Liver (tissue), 9 donors: ENCODE measurements around the gene LRRC19. TPM values are rescaled to one million over a fixed set of nuclear protein-coding genes. Genes with fewer than 3 reads are reported as not detected.

Experiments
- DNase-seq: peaks from one replicate; pipeline ENCODE4 v3.0.0-alpha.2; 2017; ENCODE audit warnings: low spot score
- H3K27ac ChIP-seq, 2 donors: one replicate each; pipeline ENCODE4 v1.7.0; 2013; ENCODE audit warnings: inconsistent platforms in 2 of 2, low read length in 2 of 2, control low read depth in 1 of 2, low read depth in 1 of 2, mild to moderate bottlenecking in 1 of 2
- H3K27me3 ChIP-seq, 4 donors: one replicate each; pipeline versions ENCODE4 v1.6.1 to v1.7.0; 2013; ENCODE audit warnings: low read length in 3 of 4, inconsistent platforms in 1 of 4, mild to moderate bottlenecking in 1 of 4, moderate library complexity in 1 of 4; ENCODE audit not compliant: control insufficient read depth in 4 of 4, insufficient read depth in 4 of 4
- H3K36me3 ChIP-seq, 4 donors: one replicate each; pipeline versions ENCODE4 v1.6.1 to v1.7.0; 2013; ENCODE audit warnings: low read length in 3 of 4, mild to moderate bottlenecking in 3 of 4, low read depth in 1 of 4, moderate library complexity in 1 of 4; ENCODE audit not compliant: control insufficient read depth in 4 of 4, insufficient read depth in 3 of 4
- H3K4me1 ChIP-seq, 4 donors: one replicate each; pipeline versions ENCODE4 v1.6.1 to v1.7.0; 2013; ENCODE audit warnings: low read length in 3 of 4, mild to moderate bottlenecking in 3 of 4, moderate library complexity in 1 of 4; ENCODE audit not compliant: control insufficient read depth in 4 of 4, insufficient read depth in 4 of 4
- H3K4me3 ChIP-seq, 3 donors: one replicate each; pipeline versions ENCODE4 v1.6.1 to v1.7.0; 2013; ENCODE audit warnings: low read length in 3 of 3, control low read depth in 1 of 3, low read depth in 1 of 3, mild to moderate bottlenecking in 1 of 3
- H3K9ac ChIP-seq, 2 donors: one replicate each; pipeline ENCODE4 v1.7.0; 2013; ENCODE audit warnings: low read length in 2 of 2, mild to moderate bottlenecking in 2 of 2, moderate library complexity in 2 of 2, control low read depth in 1 of 2, low read depth in 1 of 2
- H3K9me3 ChIP-seq, 4 donors: one replicate each; pipeline versions ENCODE4 v1.6.1 to v1.7.0; 2013; ENCODE audit warnings: low read length in 3 of 4; ENCODE audit not compliant: control insufficient read depth in 4 of 4
- ATF3 ChIP-seq: IDR thresholded peaks from 2 replicates; pipeline ENCODE4 v1.6.1; 2016; ENCODE audit warnings: antibody characterized with exemption
- CTCF ChIP-seq: fragments of 150-350 bp; IDR thresholded peaks from 2 replicates; pipeline ENCODE4 v1.5.1; 2017; ENCODE audit warnings: improper control_type of control experiment, low read depth, low read length; ENCODE audit not compliant: missing input control
- EGR1 ChIP-seq, 2 donors: IDR thresholded peaks; 2 replicates each; pipeline ENCODE4 v1.6.1; 2016 to 2018; ENCODE audit warnings: antibody characterized with exemption in 2 of 2, low read depth in 2 of 2
- FOXA1 ChIP-seq: IDR thresholded peaks from 2 replicates; pipeline ENCODE4 v1.6.1; 2016; ENCODE audit warnings: antibody characterized with exemption
- FOXA2 ChIP-seq: IDR thresholded peaks from 2 replicates; pipeline ENCODE4 v1.6.1; 2016; ENCODE audit warnings: antibody characterized with exemption
- GABPA ChIP-seq, 2 donors: IDR thresholded peaks in 1 of 2; conservative IDR thresholded peaks in 1 of 2; 2 replicates each; pipeline ENCODE4 v1.6.1; 2016; ENCODE audit warnings: antibody characterized with exemption in 2 of 2, mild to moderate bottlenecking in 1 of 2, moderate library complexity in 1 of 2
- HNF4A ChIP-seq, 2 donors: conservative IDR thresholded peaks; 2 replicates each; pipeline ENCODE4 v1.6.1; 2016; ENCODE audit warnings: antibody characterized with exemption in 2 of 2, mild to moderate bottlenecking in 2 of 2
- HNF4G ChIP-seq: IDR thresholded peaks from 2 replicates; pipeline ENCODE4 v1.6.1; 2016; ENCODE audit warnings: antibody characterized with exemption
- JUND ChIP-seq, 2 donors: IDR thresholded peaks; 2 replicates each; pipeline ENCODE4 v1.6.1; 2016; ENCODE audit warnings: antibody characterized with exemption in 2 of 2
- NR2F2 ChIP-seq: IDR thresholded peaks from 2 replicates; pipeline ENCODE4 v1.6.1; 2016; ENCODE audit warnings: antibody characterized with exemption
- RAD21 ChIP-seq, 2 donors: IDR thresholded peaks; 2 replicates each; pipeline ENCODE4 v1.6.1; 2016; ENCODE audit warnings: antibody characterized with exemption in 2 of 2, mild to moderate bottlenecking in 2 of 2
- REST ChIP-seq: IDR thresholded peaks from 2 replicates; pipeline ENCODE4 v1.6.1; 2016; ENCODE audit warnings: antibody characterized with exemption, mild to moderate bottlenecking
- RXRA ChIP-seq, 2 donors: IDR thresholded peaks; 2 replicates each; pipeline ENCODE4 v1.6.1; 2017 to 2018; ENCODE audit warnings: antibody characterized with exemption in 2 of 2, mild to moderate bottlenecking in 1 of 2
- SP1 ChIP-seq: IDR thresholded peaks from 2 replicates; pipeline ENCODE4 v1.6.1; 2018; ENCODE audit warnings: antibody characterized with exemption, mild to moderate bottlenecking
- TAF1 ChIP-seq: conservative IDR thresholded peaks from 2 replicates; pipeline ENCODE4 v1.6.1; 2016; ENCODE audit warnings: antibody characterized with exemption, mild to moderate bottlenecking
- YY1 ChIP-seq: IDR thresholded peaks from 2 replicates; pipeline ENCODE4 v1.6.1; 2016; ENCODE audit warnings: antibody characterized with exemption, mild to moderate bottlenecking
- ZBTB33 ChIP-seq: IDR thresholded peaks from 2 replicates; pipeline ENCODE4 v1.6.1; 2016; ENCODE audit warnings: antibody characterized with exemption
- WGBS: extraction: QIAGEN DNeasy Blood & Tissue Kit; methylation state at CpG from one replicate; pipeline ENCODE4 v1.1.7; 2013; 5-methylcytosine and 5-hydroxymethylcytosine counted together
- polyA plus RNA-seq, 2 donors: library from polyadenylated mRNA; stranded (reverse) in 1 of 2; unstranded in 1 of 2; fragments of 200-250 nt in 1 of 2; fragments of >200 nt in 1 of 2; fragmentation: Nextera tagmentation in 1 of 2; extraction: Ambion mirVana in 1 of 2; gene quantifications; one replicate each; pipeline versions ENCODE4 v1.2.1 to v1.2.3, GENCODE V29; 2013 to 2015
- total RNA-seq, 2 donors: library from RNA; depleted of rRNA; stranded (reverse); fragments of >200 nt; gene quantifications; one replicate each; pipeline ENCODE4 v1.2.3, GENCODE V29; 2014
- donor health status: healthy.
- donor health status: healthy.
- donor health status: healthy.
- donor health status: healthy.
- donor health status: healthy.

Gene LRRC19
- total and polyA plus RNA-seq, 4 donors = 0.27 to 2.1 (median 1.9) TPM

GRCh38 chr9:27054125-27054524 is 48.7 kb upstream of the LRRC19 start:
- H3K4me3 ChIP-seq = no peak overlapping the region
- DNase-seq = no peak
- H3K9ac ChIP-seq = no peak overlapping the region
- peaks cover 0 to 14% (median 0%) of the 10 kb centered on the region in 4 donors for H3K36me3 ChIP-seq
- TF ChIP-seq YY1 (no peak), HNF4A (conservative IDR thresholded peaks at IDR 0.05) (no peak)
- H3K27me3 ChIP-seq = no peaks in the 10 kb centered on the region
- H3K27ac ChIP-seq = no peak overlapping the region
- no peaks in the 10 kb centered on the region for H3K4me1 ChIP-seq
- 89% methylated on average over 1 of the region's 1 CpG for WGBS
- no peaks in the 10 kb centered on the region for H3K9me3 ChIP-seq

GRCh38 chr9:27053369-27054022 is 48.0 kb upstream of the LRRC19 start:
- no peak overlapping the region for H3K27ac ChIP-seq
- no peak overlapping the region for H3K9ac ChIP-seq
- H3K9me3 ChIP-seq = no peaks in the 10 kb centered on the region
- no peaks in the 10 kb centered on the region for H3K27me3 ChIP-seq
- no peaks in the 10 kb centered on the region for H3K4me1 ChIP-seq
- WGBS = 51% methylated on average over 6 of the region's 6 CpGs
- TF ChIP-seq EGR1 (IDR thresholded peaks at IDR 0.05; ENCODE audit: low read depth in 2 of 2) (no peak), NR2F2 (peak; percentile 82), YY1 (no peak), SP1 (peak; percentile 13), TAF1 (no peak)
- H3K4me3 ChIP-seq = no peak overlapping the region
- DNase-seq = no peak
- H3K36me3 ChIP-seq = peaks cover 0 to 17% (median under 1%) of the 10 kb centered on the region in 4 donors

- Histone ChIP-seq H3K9ac (no peak overlapping the region), H3K27ac (no peak overlapping the region), H3K4me3 (no peak overlapping the region), H3K36me3 (peaks cover 0 to 12% (median 3%) of the 10 kb centered on the region in 4 donors), H3K27me3 (no peaks in the 10 kb centered on the region), H3K9me3 (no peaks in the 10 kb centered on the region), H3K4me1 (no peaks in the 10 kb centered on the region)
- WGBS = 81% methylated on average over 4 of the region's 4 CpGs
- TF ChIP-seq RAD21 (IDR thresholded peaks at IDR 0.05) (no peak), NR2F2 (no peak), FOXA2 (no peak), ZBTB33 (no peak), GABPA (IDR thresholded peaks at IDR 0.05 in 1 of 2, conservative IDR thresholded peaks at IDR 0.05 in 1 of 2) (no peak), JUND (IDR thresholded peaks at IDR 0.05) (no peak), RXRA (IDR thresholded peaks at IDR 0.05) (no peak), REST (no peak), YY1 (no peak), SP1 (no peak), CTCF (no peak), ATF3 (no peak), FOXA1 (no peak), HNF4G (no peak), TAF1 (no peak)
- no peak for DNase-seq
These were observed 41.7 kb upstream of the LRRC19 start for GRCh38 chr9:27047136-27047535.
